ENCODE results near the gene MYO1F.
A peak's percentile ranks its signal among the peaks of the same experiment; 100 is the strongest.
"Not testable (repeated sequence)": the region's sequence is repeated elsewhere in the genome, so short reads cannot be mapped to it uniquely, and the experiment has no call there.

MYO1F gene

DNA sequence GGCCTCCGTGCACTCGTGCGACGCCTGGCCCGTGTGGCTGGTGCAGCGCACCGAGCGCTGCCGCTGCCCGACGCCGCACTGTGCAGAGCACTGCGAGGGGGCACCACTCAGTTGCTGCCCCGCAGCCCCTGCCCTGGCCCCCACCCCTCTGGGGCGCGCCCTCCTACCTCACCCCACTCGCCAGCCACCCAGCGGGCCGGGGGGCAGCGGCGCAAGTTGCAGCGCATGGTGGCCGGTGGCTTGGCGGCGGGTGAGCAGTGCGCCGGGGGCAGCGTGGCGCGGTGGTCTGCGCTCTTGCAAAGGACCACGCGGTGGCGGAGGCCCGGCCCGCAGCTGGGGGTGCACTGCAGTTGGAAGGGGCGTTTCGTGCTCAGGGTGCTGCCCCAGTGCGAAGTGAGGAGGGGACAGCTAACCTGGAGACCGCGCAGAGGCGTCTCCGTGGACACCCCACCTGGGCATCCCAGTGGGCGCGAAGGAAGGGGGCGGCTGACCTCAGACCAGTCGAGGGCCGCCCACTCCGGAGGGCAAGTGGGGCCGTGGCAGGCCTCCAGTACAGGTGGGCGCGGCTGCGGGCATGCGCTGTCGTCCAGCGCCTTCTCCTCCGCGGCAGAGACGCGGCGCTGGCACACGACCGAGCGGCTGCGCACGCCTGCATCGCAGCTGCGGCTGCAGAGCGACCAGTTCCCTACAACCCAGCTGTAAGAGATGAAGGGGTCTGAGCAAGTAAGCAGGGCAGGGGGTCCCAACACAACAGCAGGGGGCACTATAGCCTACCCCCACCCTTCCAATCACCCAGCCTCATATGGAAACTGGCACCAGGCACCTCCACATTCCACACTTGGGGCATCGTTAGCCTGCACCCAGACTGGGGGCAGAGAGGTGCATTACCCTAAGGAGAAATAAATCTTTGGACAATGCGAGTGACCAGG, 8.0 kb upstream of the MYO1F start:
- peak; percentile 42 for DNase-seq (ENCODE audit: low spot score)
- TF ChIP-seq, protein P1, sequence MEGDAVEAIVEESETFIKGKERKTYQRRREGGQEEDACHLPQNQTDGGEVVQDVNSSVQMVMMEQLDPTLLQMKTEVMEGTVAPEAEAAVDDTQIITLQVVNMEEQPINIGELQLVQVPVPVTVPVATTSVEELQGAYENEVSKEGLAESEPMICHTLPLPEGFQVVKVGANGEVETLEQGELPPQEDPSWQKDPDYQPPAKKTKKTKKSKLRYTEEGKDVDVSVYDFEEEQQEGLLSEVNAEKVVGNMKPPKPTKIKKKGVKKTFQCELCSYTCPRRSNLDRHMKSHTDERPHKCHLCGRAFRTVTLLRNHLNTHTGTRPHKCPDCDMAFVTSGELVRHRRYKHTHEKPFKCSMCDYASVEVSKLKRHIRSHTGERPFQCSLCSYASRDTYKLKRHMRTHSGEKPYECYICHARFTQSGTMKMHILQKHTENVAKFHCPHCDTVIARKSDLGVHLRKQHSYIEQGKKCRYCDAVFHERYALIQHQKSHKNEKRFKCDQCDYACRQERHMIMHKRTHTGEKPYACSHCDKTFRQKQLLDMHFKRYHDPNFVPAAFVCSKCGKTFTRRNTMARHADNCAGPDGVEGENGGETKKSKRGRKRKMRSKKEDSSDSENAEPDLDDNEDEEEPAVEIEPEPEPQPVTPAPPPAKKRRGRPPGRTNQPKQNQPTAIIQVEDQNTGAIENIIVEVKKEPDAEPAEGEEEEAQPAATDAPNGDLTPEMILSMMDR (IDR thresholded peaks at IDR 0.05; ENCODE audit: extremely low read depth, missing control alignments): no peak

DNA sequence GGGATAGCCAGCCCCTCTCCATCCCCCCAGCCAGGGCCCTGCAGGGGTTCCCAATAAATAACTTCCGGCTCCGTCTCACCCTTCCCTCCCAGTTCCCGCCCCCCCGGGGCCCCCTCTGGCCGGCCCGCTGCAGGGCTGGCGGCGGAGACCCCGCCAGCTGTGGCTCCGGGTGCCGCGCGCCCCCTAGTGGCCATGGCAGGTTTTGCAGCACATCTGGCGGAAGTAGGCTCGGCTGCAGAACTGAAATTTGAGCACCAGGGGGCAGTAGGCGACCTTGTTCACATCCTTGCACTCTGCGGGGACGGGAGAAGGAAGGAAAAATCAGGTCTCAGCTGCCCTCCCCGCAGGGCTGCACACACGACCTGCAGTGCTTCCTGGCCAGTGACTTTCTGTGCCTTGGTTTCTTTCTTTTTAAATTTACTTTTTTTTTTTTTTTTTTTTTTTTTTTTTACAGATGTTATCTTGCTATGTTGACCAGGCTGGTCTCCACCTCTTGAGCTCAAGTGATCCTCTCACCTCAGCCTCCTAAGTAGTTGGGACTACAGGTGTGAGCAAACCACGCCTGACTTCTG, 3.6 kb upstream of the MYO1F start:
- peak; percentile 90 for DNase-seq (ENCODE audit: low spot score)
- TF ChIP-seq, protein P1 (IDR thresholded peaks at IDR 0.05; ENCODE audit: extremely low read depth, missing control alignments): peak; percentile 99

DNA sequence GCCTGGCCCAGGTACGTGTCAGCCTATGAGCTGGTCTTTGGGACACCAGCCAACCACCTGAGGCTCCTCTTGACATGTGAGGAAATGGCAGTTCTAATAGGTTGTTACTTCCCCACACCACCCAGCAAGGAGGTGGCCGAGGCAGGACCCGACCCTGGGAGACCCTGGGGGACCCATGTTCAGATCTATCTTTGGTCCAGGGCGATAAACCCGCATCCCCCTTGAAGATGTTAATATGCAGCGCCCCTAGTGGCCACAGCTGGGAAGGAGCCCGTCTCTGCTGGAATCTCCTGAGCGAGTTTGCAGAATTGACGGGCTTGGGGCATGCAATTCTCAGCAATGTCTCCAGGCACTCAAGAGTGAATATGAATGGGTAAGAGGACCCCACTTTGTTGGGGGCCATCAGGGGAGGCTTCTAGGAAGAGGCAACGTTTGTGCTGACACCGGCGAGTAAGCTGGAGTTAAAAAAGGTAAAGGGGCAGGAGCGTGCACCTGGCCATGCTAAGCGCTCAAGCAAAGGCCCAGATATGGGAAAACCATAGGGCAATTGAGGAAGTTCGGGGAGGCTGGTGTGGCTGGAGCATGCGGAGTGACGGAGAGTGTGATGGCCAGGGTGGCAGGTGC, 1.5 kb upstream of the MYO1F start:
- DNase-seq (ENCODE audit: low spot score): peak; percentile 82
- TF ChIP-seq, protein P1 (IDR thresholded peaks at IDR 0.05; ENCODE audit: extremely low read depth, missing control alignments): peak; percentile 82

DNA sequence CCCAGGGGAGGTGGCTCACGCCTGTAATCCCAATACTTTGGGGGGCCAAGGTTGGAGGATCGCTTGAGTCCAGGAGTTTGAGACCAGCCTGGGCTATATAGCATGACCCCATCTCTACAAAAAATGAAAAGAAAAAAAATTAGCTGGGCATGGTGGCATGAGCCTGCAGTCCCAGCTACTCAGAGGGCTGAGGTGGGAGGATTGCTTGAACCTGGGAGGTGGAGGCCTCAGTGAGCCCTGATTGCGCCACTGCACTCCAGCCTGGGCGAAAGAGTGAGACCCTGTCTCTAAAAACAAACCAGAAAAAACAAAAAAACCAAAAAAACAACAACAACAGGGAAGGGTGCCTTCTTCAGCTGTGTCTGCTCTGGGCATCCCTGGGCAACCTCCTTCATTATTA, 499 bp upstream of the MYO1F start:
- DNase-seq (ENCODE audit: low spot score): no peak
- TF ChIP-seq, protein P1 (IDR thresholded peaks at IDR 0.05; ENCODE audit: extremely low read depth, missing control alignments): no peak

DNA sequence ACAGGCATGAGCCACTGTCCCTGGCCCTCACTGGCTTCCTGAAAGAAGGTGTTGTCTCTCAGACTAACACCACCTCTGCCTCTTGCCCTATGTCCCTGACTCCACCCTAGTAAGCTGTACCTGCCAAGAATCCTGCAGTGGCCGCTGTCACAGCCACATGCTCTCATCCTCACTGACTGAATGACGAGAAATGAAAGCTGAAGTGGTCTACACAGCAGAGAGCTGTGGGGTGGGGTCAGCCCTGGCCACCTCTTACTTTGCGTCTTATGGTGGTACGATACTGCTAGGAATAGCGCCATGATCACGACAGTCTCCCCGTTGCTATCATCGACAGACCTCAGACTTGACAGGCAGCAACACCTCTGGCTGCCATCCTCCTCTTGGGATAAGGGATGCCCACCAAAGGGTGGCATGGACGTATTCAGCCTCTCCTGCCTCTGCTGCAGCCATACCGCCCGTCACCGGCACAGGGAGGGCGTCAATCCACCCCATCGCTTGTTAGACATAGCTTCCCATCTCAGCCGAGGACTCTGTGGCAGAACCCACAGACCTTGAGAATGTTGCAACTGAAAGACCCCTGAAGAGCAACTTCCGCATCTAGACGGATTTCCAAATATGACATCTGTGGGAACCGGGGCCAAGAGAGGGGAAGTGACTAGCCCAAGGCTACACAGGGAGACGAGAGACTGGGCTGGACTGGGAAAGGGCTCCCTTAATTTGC, 809 bp downstream of the MYO1F start:
- no peak for DNase-seq (ENCODE audit: low spot score)
- TF ChIP-seq, protein P1 (IDR thresholded peaks at IDR 0.05; ENCODE audit: extremely low read depth, missing control alignments): no peak

DNA sequence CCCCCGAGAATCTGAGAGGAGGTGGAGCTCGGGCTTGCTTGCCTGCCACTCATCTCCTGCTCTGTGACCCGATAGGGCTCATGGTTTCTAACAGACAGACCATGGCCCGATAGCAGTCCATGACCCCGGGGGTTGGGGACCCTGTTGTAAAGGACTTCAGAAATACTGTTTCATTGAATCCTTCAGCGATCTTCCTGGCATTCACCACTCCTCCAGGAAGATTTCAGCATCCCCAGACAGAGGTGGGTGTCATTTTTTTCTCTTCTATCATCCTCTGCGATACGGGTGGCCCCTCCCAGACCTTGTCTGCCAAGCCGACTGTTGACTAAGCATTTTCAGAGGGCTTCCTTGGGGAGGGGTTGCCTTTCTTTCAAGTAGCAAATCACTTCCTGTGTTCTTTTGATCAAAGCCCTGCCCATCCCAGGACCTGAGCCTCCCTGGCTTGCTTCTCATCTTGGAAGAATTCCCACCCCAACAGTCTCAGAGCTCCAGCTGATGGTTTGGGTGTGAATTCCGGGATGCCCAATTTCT, 1.7 kb downstream of the MYO1F start:
- no peak for DNase-seq (ENCODE audit: low spot score)
- TF ChIP-seq, protein P1 (IDR thresholded peaks at IDR 0.05; ENCODE audit: extremely low read depth, missing control alignments): no peak

DNA sequence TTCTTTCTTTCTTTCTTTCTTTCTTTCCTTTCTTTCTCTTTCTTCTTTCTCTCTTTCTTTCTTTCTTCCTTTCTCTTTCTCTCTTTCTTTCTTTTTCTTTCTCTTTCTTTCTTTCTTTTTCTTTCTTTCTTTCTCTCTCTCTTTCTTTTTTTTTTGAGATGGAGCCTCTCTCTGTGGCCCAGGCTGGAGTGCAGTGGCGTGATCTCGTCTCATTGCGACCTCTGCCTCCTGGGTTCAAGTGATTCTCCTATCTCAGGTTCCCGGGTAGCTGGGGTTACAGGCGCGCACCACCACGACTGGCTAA, 2.7 kb downstream of the MYO1F start:
- DNase-seq (ENCODE audit: low spot score): not testable (repeated sequence)

Data from GM20000 (cell line).